OCI-LY7 (cell line): ENCODE measurements around the gene CRELD1.

Experiments used
- CTCF ChIP-seq: fragments of 200-600 bp; sonication (generic); conservative IDR thresholded peaks from 2 replicates; pipeline ENCODE4 v1.5.1; 2014; ENCODE audit warnings: mild to moderate bottlenecking, antibody characterized with exemption, low read length, moderate library complexity, mixed read lengths
- EZH2phosphoT487 ChIP-seq: fragments of 200-600 bp; sonication (generic); IDR thresholded peaks from 2 replicates; pipeline ENCODE4 v1.6.1; 2018; ENCODE audit warnings: low read depth, borderline replicate concordance, mild to moderate bottlenecking, mixed run types, antibody characterized with exemption, low read length, moderate library complexity, mixed read lengths

- TF ChIP-seq CTCF: no peak
- no peak for TF ChIP-seq EZH2phosphoT487
Measured at GRCh38 chr3:9942934-9943690, 9.5 kb downstream of the CRELD1 start.
